ENCODE measurements around the gene MAFG. TPM values are rescaled to one million over a fixed set of nuclear protein-coding genes. Genes with fewer than 3 reads are reported as not detected.

The MAFG gene
- total RNA-seq, 1 experiment from 2014 or later, result 31.4 TPM

DNA sequence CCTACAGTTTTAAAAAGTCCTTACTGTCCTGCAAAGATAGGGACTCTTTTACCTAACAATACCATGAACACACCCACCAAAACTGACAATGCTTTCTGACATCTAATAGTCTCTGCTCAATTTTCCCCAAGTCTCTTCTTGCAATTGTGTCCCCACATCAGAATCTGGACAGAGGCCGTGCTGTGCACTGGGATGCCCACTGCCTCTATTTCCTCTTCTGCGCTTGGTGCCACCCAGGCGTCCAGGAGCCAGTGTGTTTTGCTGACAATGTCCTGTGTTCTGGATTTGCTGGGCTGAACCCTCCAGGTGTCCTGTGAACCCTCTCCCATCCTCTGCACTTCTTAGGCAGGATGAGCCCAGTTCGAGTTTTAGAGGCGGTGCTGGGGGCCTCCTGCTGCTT, 50.0 kb downstream of the MAFG start:
- H3K23me2 ChIP-seq (ENCODE audit: insufficient read length, low read depth, low read length, poor library complexity, severe bottlenecking), result no peaks in the 10 kb centered on the region

More for the DNA sequence above, 50.0 kb downstream of the MAFG start:
- Histone ChIP-seq H3K4me2 (ENCODE audit: insufficient read depth, insufficient read length, low read length) (no peak overlapping the region), H4K5ac (ENCODE audit: insufficient read length, low read depth, low read length) (no peak overlapping the region), H2BK5ac (ENCODE audit: insufficient read length, low read length) (no peak overlapping the region), H3K18ac (ENCODE audit: insufficient read length, low read depth, low read length) (no peak overlapping the region), H3K79me2 (ENCODE audit: insufficient read depth, low read length) (no peaks in the 10 kb centered on the region), H4K8ac (replicated peaks; ENCODE audit: insufficient read length, low read depth, low read length) (no peak overlapping the region), H3K79me1 (ENCODE audit: insufficient read depth, low read depth, low read length, poor library complexity, severe bottlenecking) (no peaks in the 10 kb centered on the region), H2BK20ac (ENCODE audit: low read depth, low read length, poor library complexity, severe bottlenecking) (no peak overlapping the region), H2BK15ac (ENCODE audit: low read depth, low read length) (no peak overlapping the region; the same call in 1 of the 2 replicates), H2AFZ (ENCODE audit: low read length) (no peak overlapping the region), H3K9ac (ENCODE audit: extremely low read depth, insufficient read length, low read length) (no peak overlapping the region), H3K4ac (ENCODE audit: low read depth, low read length) (no peak overlapping the region), H3K9me3 (ENCODE audit: control insufficient read depth, low read depth, low read length) (no peaks in the 10 kb centered on the region), H2AK5ac (ENCODE audit: insufficient read length, low read length) (no peak overlapping the region), H3K56ac (ENCODE audit: insufficient read length, low read depth, low read length) (no peak overlapping the region), H3K14ac (ENCODE audit: insufficient read depth, low read length) (no peak overlapping the region), H4K91ac (ENCODE audit: insufficient read length, low read depth, low read length) (no peak overlapping the region), H3T11ph (ENCODE audit: low read length) (no peak overlapping the region), H3K23ac (ENCODE audit: insufficient read length, low read depth, low read length) (no peak overlapping the region), H2BK12ac (ENCODE audit: insufficient read length, low read depth, low read length) (no peak overlapping the region), H2BK120ac (ENCODE audit: low read depth, low read length, poor library complexity, severe bottlenecking) (no peak overlapping the region), H3K27ac (ENCODE audit: insufficient read length, low read depth, low read length) (no peak overlapping the region), H3K27me3 (ENCODE audit: insufficient read depth, low read length) (no peaks in the 10 kb centered on the region), H4K20me1 (ENCODE audit: control insufficient read depth, insufficient read depth, insufficient read length) (no peaks in the 10 kb centered on the region), H3K4me1 (ENCODE audit: insufficient read depth, low read length) (no peaks in the 10 kb centered on the region)
- Mint-ChIP-seq H3K27ac (0 out of 7 replicates have a peak overlapping the region, but pooled peaks of 1 of the 3 experiments have one; percentile 6), H3K27me3 (ENCODE audit: low read depth) (no peaks in the 10 kb centered on the region; the same call in 1 of the 2 replicates), H3K36me3 (ENCODE audit: insufficient read depth in 1 of 3, low read depth in 3 of 3) (peaks cover 11 to 44% (median 40%) of the 10 kb centered on the region in 3 experiments), H3K9me3 (no peaks in the 10 kb centered on the region; a peak in 1 of 5 replicates), H3K4me1 (0 out of 4 replicates have a peak, but pooled peaks cover 0 to 2% of the 10 kb centered on the region in 2 experiments), H3K4me3 (no peak overlapping the region)
- DNase-seq, result no peak
- no CpG with 5 or more reads among the region's 5 CpGs for WGBS (ENCODE audit: extremely low coverage, insufficient read length, low lambda C conversion rate)
- TF ChIP-seq, protein P1, sequence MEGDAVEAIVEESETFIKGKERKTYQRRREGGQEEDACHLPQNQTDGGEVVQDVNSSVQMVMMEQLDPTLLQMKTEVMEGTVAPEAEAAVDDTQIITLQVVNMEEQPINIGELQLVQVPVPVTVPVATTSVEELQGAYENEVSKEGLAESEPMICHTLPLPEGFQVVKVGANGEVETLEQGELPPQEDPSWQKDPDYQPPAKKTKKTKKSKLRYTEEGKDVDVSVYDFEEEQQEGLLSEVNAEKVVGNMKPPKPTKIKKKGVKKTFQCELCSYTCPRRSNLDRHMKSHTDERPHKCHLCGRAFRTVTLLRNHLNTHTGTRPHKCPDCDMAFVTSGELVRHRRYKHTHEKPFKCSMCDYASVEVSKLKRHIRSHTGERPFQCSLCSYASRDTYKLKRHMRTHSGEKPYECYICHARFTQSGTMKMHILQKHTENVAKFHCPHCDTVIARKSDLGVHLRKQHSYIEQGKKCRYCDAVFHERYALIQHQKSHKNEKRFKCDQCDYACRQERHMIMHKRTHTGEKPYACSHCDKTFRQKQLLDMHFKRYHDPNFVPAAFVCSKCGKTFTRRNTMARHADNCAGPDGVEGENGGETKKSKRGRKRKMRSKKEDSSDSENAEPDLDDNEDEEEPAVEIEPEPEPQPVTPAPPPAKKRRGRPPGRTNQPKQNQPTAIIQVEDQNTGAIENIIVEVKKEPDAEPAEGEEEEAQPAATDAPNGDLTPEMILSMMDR (conservative IDR thresholded peaks at IDR 0.05), result no peak

Data from H9 (cell line).